Upper lobe of left lung (tissue), 6 donors: ENCODE measurements around the gene DMGDH. TPM values are rescaled to one million over a fixed set of nuclear protein-coding genes. Genes with fewer than 3 reads are reported as not detected.

Experiments used
- ATAC-seq, 2 donors: fragments of 200-7000 bp; cut with Tn5 transposase; one replicate each; pipeline ENCODE4 v1.9.1; 2022; ENCODE audit warnings: mild to moderate bottlenecking in 2 of 2, moderate library complexity in 2 of 2; ENCODE audit not compliant: low FRiP score in 2 of 2
- DNase-seq, 2 donors: peaks; one replicate each; pipeline ENCODE4 v3.0.0-alpha.2; 2019 to 2020
- H3K27ac ChIP-seq, 4 donors: fragments of 200-600 bp; sonication (generic); one replicate each; pipeline ENCODE4 v1.5.1; 2016 to 2019
- H3K27me3 ChIP-seq, 4 donors: fragments of 200-600 bp; sonication (generic); one replicate each; pipeline ENCODE4 v1.5.1; 2017 to 2019
- H3K36me3 ChIP-seq, 4 donors: fragments of 200-600 bp; sonication (generic); one replicate each; pipeline ENCODE4 v1.5.1; 2016 to 2019
- H3K4me1 ChIP-seq, 4 donors: fragments of 200-600 bp; sonication (generic); one replicate each; pipeline ENCODE4 v1.5.1; 2018 to 2019
- H3K4me3 ChIP-seq, 4 donors: fragments of 200-600 bp; sonication (generic); one replicate each; pipeline ENCODE4 v1.5.1; 2017 to 2019; ENCODE audit warnings: mild to moderate bottlenecking in 2 of 4, moderate library complexity in 1 of 4
- H3K9me3 ChIP-seq, 4 donors: fragments of 200-600 bp; sonication (generic); one replicate each; pipeline ENCODE4 v1.5.1; 2018 to 2019
- EP300 ChIP-seq, 4 donors: sonication (generic); formaldehyde crosslinking; IDR thresholded peaks; one replicate each; pipeline ENCODE4 v1.5.1; 2017; ENCODE audit warnings: antibody characterized with exemption in 4 of 4, control low read depth in 2 of 4
- POLR2A ChIP-seq, 4 donors: fragments of 450-650 bp; IDR thresholded peaks; one replicate each; pipeline ENCODE4 v1.5.1; 2016 to 2017; ENCODE audit warnings: antibody characterized with exemption in 4 of 4, mild to moderate bottlenecking in 2 of 4
- POLR2AphosphoS5 ChIP-seq, 2 donors: sonication (generic); formaldehyde crosslinking; IDR thresholded peaks; one replicate each; pipeline ENCODE4 v1.5.1; 2017; ENCODE audit warnings: antibody characterized with exemption in 2 of 2
- WGBS, 2 donors: methylation state at CpG; one replicate each; pipeline ENCODE4 v1.1.5; 2017 to 2018; 5-methylcytosine and 5-hydroxymethylcytosine counted together
- total RNA-seq, 6 donors: library from RNA; depleted of rRNA in 4 of 6; stranded (reverse); fragments of >200 nt in 4 of 6; gene quantifications; one replicate each; pipeline versions ENCODE4 v1.1.0 to v1.2.1, GENCODE V29; 2016 to 2021
- TF ChIP-seq, protein P1 (sequence below), 6 experiments: fragments of 450-650 bp in 4 of 6; fragments of 200-600 bp in 2 of 6; sonication (generic) in 2 of 6; IDR thresholded peaks; one replicate each; pipeline ENCODE4 v1.5.1; 2016 to 2019; ENCODE audit warnings: antibody characterized with exemption in 6 of 6
- donor health status: DM: no; HTN: no; CAD: no; lungs with moderate emphysema.
- donor health status: DM: no; HTN: yes; CAD: no; lungs with severe emphysema.

Gene DMGDH
- total RNA-seq, 6 donors from 2014 or later = 0.46 to 1.3 (median 1.1) TPM

DNA sequence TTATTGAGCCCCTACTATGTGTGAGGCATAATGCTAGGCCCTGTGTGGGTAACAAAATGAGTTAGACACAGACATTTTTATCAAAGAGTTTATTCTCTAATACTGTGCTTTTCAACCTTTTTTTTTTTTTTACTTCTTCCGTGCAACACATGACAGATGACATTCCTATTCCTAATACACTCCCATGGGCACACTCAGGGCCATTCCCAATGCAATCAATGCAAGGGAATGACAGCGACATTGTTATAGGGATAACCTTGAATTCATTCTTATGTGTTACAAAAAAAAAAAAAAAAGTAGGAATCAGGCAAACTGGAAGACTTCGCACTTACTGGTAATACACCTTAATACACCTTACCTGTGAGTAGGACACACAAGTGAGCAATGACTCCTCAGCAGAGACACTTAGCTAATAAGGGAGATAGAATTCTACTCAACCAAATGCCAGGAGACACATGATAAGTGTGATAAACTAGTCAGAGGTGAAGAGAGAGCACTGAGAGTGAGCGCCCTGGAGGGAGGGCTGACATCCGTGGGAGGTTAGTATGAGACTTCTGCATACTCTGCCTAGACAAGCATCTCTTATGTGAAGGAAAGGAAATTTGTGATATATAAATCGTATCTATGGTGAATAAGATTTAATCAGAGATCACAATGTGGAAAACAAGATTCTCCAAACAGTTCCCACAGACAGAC lies 63.4 kb downstream of the DMGDH start:
- Histone ChIP-seq H3K27me3 (no peaks in the 10 kb centered on the region), H3K4me3 (no peak overlapping the region), H3K36me3 (no peaks in the 10 kb centered on the region), H3K4me1 (no peaks in the 10 kb centered on the region), H3K27ac (no peak overlapping the region), H3K9me3 (no peaks in the 10 kb centered on the region)
- DNase-seq (no peak), ATAC-seq (no peak)
- 89 to 90% methylated on average over 6 of the region's 6 CpGs for WGBS, 2 donors
- TF ChIP-seq POLR2A (IDR thresholded peaks at IDR 0.05) = no peak
- TF ChIP-seq, protein P1, sequence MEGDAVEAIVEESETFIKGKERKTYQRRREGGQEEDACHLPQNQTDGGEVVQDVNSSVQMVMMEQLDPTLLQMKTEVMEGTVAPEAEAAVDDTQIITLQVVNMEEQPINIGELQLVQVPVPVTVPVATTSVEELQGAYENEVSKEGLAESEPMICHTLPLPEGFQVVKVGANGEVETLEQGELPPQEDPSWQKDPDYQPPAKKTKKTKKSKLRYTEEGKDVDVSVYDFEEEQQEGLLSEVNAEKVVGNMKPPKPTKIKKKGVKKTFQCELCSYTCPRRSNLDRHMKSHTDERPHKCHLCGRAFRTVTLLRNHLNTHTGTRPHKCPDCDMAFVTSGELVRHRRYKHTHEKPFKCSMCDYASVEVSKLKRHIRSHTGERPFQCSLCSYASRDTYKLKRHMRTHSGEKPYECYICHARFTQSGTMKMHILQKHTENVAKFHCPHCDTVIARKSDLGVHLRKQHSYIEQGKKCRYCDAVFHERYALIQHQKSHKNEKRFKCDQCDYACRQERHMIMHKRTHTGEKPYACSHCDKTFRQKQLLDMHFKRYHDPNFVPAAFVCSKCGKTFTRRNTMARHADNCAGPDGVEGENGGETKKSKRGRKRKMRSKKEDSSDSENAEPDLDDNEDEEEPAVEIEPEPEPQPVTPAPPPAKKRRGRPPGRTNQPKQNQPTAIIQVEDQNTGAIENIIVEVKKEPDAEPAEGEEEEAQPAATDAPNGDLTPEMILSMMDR (IDR thresholded peaks at IDR 0.05) = no peak
- TF ChIP-seq EP300 (IDR thresholded peaks at IDR 0.05) = no peak
- TF ChIP-seq POLR2AphosphoS5 (IDR thresholded peaks at IDR 0.05) = no peak

DNA sequence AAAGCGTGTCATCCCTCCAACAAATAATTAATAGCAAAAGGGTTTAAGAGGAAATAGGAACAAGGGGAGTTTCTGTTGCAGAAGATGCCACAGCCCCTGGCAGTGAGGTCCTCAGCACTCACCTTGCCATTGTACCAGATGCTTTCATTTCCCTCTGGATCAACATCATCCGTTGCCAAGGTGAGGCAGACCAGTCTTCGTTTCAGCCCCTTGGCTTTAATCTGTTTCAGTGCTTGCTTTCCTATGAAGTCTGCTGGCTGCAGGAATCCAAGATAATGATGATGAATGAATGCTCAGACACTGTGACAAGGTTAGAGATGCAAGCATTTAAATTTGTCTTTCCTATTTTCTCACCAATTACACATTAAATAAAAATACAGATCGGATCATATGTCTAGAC lies 64.3 kb downstream of the DMGDH start:
- no peaks in the 10 kb centered on the region for H3K36me3 ChIP-seq
- H3K27me3 ChIP-seq = no peaks in the 10 kb centered on the region
- WGBS, 2 donors = 70 to 75% methylated on average over 4 of the region's 4 CpGs
- no peaks in the 10 kb centered on the region for H3K9me3 ChIP-seq
- H3K4me3 ChIP-seq = no peak overlapping the region
- no peaks in the 10 kb centered on the region for H3K4me1 ChIP-seq
- TF ChIP-seq, protein P1 (IDR thresholded peaks at IDR 0.05) = no peak
- no peak for TF ChIP-seq POLR2A (IDR thresholded peaks at IDR 0.05)
- TF ChIP-seq EP300 (IDR thresholded peaks at IDR 0.05) = no peak
- no peak for TF ChIP-seq POLR2AphosphoS5 (IDR thresholded peaks at IDR 0.05)
- no peak for ATAC-seq
- no peak overlapping the region for H3K27ac ChIP-seq
- DNase-seq = no peak

DNA sequence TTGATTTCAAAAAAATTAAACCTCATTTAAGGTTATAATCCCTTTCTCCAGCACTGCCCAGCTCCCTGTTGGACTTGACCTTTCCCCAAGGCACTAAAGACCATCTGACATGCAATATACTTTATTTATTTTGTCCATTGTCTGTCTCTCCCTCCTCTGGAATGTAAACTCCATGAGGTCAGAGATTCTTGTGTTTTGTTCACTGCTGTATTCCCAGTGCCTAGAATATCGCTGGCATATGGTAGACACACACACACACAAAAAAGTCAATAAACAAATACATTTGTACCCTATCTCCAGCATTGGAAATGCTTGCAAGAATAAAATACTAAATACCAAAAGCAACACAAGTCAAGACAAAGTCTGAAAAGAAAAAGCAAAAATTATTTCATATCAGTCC lies 67.1 kb downstream of the DMGDH start:
- no peaks in the 10 kb centered on the region for H3K36me3 ChIP-seq
- 86 to 89% methylated on average over 1 of the region's 1 CpG for WGBS, 2 donors
- DNase-seq = no peak
- H3K4me1 ChIP-seq = no peaks in the 10 kb centered on the region
- no peak overlapping the region for H3K27ac ChIP-seq
- no peaks in the 10 kb centered on the region for H3K27me3 ChIP-seq
- no peaks in the 10 kb centered on the region for H3K9me3 ChIP-seq
- TF ChIP-seq EP300 (IDR thresholded peaks at IDR 0.05) = no peak
- TF ChIP-seq, protein P1 (IDR thresholded peaks at IDR 0.05) = no peak
- no peak for TF ChIP-seq POLR2AphosphoS5 (IDR thresholded peaks at IDR 0.05)
- TF ChIP-seq POLR2A (IDR thresholded peaks at IDR 0.05) = no peak
- H3K4me3 ChIP-seq = no peak overlapping the region
- no peak for ATAC-seq

DNA sequence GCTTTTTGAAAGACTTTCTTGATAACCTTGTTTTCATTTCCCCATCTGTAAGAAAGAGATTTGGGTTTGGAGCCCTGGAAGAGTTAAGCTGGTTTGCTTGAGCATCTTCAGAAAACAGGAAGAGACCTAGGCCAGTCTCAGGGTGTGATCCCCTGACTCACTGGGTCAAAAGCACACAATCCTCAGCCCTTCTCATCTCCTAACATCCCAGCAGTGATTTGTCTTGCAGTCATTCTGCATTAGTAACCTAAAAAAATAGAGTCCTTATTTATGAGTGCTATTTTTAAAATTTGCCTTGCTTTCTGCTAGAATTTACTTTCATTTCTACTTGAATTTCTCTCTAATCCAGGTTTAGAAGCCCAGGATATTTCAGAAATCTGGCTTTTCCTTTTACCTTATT lies 68.0 kb downstream of the DMGDH start:
- TF ChIP-seq EP300 (IDR thresholded peaks at IDR 0.05) = no peak
- no peak for TF ChIP-seq POLR2A (IDR thresholded peaks at IDR 0.05)
- TF ChIP-seq POLR2AphosphoS5 (IDR thresholded peaks at IDR 0.05) = no peak
- TF ChIP-seq, protein P1 (IDR thresholded peaks at IDR 0.05) = no peak
- no peaks in the 10 kb centered on the region for H3K9me3 ChIP-seq
- H3K27ac ChIP-seq = no peak overlapping the region
- no peaks in the 10 kb centered on the region for H3K27me3 ChIP-seq
- no peaks in the 10 kb centered on the region for H3K36me3 ChIP-seq
- DNase-seq = no peak
- no peak overlapping the region for H3K4me3 ChIP-seq
- no peak for ATAC-seq
- H3K4me1 ChIP-seq = no peaks in the 10 kb centered on the region

DNA sequence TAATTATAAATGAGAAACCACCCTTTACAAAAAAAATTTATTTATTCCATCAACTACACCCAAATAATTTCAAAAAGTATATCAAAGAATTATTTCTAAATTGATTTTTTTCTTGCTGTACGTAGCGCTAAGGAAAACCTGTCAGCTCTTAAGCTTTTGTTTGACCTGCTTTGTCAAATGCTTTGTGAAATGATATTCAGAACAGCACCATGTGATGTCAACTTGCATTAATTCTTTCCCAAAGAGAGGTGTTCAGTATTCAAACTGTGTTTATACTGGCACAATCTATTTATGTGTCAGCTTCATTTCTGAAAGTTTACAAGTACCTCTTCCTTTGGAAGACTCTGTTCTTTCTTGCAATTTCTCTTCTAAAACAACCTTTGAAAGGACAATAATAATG lies 72.4 kb downstream of the DMGDH start:
- ATAC-seq = no peak
- Histone ChIP-seq H3K4me1 (no peaks in the 10 kb centered on the region), H3K27ac (no peak overlapping the region), H3K9me3 (no peaks in the 10 kb centered on the region), H3K36me3 (no peaks in the 10 kb centered on the region), H3K4me3 (no peak overlapping the region), H3K27me3 (no peaks in the 10 kb centered on the region)
- 90 to 95% methylated on average over 2 of the region's 2 CpGs for WGBS, 2 donors
- TF ChIP-seq EP300 (IDR thresholded peaks at IDR 0.05) = no peak
- TF ChIP-seq POLR2AphosphoS5 (IDR thresholded peaks at IDR 0.05) = no peak
- TF ChIP-seq POLR2A (IDR thresholded peaks at IDR 0.05) = no peak
- TF ChIP-seq, protein P1 (IDR thresholded peaks at IDR 0.05) = no peak
- DNase-seq = no peak
